SU-DHL-6 (cell line): Measurements from ENCODE around the gene ATG14.
A peak's percentile ranks its signal among the peaks of the same experiment; 100 is the strongest.

Experiments
- H2AFZ ChIP-seq: fragments of 200-600 bp; sonication (generic); 2 replicates; pipeline ENCODE4 v1.6.1; 2014; ENCODE audit warnings: low read depth, mild to moderate bottlenecking, moderate library complexity, mixed read lengths, antibody characterized with exemption, low read length; ENCODE audit not compliant: severe bottlenecking
- H3F3A ChIP-seq: fragments of 200-600 bp; shearing (Covaris generic); 2 replicates; pipeline ENCODE4 v1.6.0; 2016; ENCODE audit warnings: antibody characterized with exemption, mild to moderate bottlenecking; ENCODE audit not compliant: insufficient read depth
- H3K27ac ChIP-seq: fragments of 200-600 bp; sonication (generic); 2 replicates; pipeline ENCODE4 v1.5.1; 2016; ENCODE audit warnings: low read depth, mild to moderate bottlenecking, low read length, moderate library complexity, mixed read lengths
- H3K27me3 ChIP-seq: fragments of 200-600 bp; sonication (generic), shearing (Covaris generic); 2 replicates; pipeline ENCODE4 v1.6.0; 2014; ENCODE audit warnings: mild to moderate bottlenecking, low read length
- H3K36me3 ChIP-seq: fragments of 200-600 bp; sonication (generic); 2 replicates; pipeline ENCODE4 v1.6.1; 2014; ENCODE audit warnings: mild to moderate bottlenecking, low read length, mixed read lengths
- H3K4me2 ChIP-seq: fragments of 300-600, 200-600 bp; shearing (Covaris generic), sonication (generic); 2 replicates; pipeline ENCODE4 v1.6.0; 2014; ENCODE audit warnings: low read length, low read depth, mild to moderate bottlenecking; ENCODE audit not compliant: poor library complexity, severe bottlenecking
- H3K4me3 ChIP-seq: fragments of 200-600 bp; sonication (generic); 2 replicates; pipeline ENCODE4 v1.5.1; 2014; ENCODE audit warnings: antibody characterized with exemption, low read length, mild to moderate bottlenecking, mixed read lengths; ENCODE audit not compliant: insufficient read depth, poor library complexity, severe bottlenecking
- H3K79me2 ChIP-seq: fragments of 200-600 bp; sonication (generic); 2 replicates; pipeline ENCODE4 v1.6.1; 2014; ENCODE audit warnings: mild to moderate bottlenecking, low read length, moderate library complexity; ENCODE audit not compliant: insufficient read depth
- H3K9ac ChIP-seq: fragments of 200-600 bp; sonication (generic); 2 replicates; pipeline ENCODE4 v1.7.0; 2014; ENCODE audit warnings: mild to moderate bottlenecking, low read length
- H3K9me2 ChIP-seq: fragments of 200-600 bp; sonication (generic); replicated peaks from 2 replicates; pipeline ENCODE4 v1.6.1; 2014; ENCODE audit warnings: low read length; ENCODE audit not compliant: insufficient read depth
- H3K9me3 ChIP-seq: fragments of 200-600 bp; sonication (generic); 2 replicates; pipeline ENCODE4 v1.6.1; 2014; ENCODE audit warnings: low read length, mixed read lengths; ENCODE audit not compliant: insufficient read depth
- H4K20me1 ChIP-seq: fragments of 200-600 bp; sonication (generic); 2 replicates; pipeline ENCODE4 v1.6.1; 2014; ENCODE audit warnings: low read depth, mild to moderate bottlenecking, antibody characterized with exemption, low read length, moderate library complexity, mixed read lengths
- CTCF ChIP-seq: fragments of 200-600 bp; sonication (generic); IDR thresholded peaks from one replicate; pipeline ENCODE4 v1.5.1; 2017; ENCODE audit warnings: antibody characterized with exemption, mild to moderate bottlenecking, low read length, moderate library complexity; ENCODE audit not compliant: insufficient read depth, poor library complexity, severe bottlenecking
- EZH2phosphoT487 ChIP-seq: fragments of 200-600 bp; sonication (generic), shearing (Covaris generic); conservative IDR thresholded peaks from 2 replicates; pipeline ENCODE4 v1.6.1; 2018; ENCODE audit warnings: mild to moderate bottlenecking, antibody characterized with exemption, low read length, moderate library complexity, mixed read lengths

ATG14 gene

DNA sequence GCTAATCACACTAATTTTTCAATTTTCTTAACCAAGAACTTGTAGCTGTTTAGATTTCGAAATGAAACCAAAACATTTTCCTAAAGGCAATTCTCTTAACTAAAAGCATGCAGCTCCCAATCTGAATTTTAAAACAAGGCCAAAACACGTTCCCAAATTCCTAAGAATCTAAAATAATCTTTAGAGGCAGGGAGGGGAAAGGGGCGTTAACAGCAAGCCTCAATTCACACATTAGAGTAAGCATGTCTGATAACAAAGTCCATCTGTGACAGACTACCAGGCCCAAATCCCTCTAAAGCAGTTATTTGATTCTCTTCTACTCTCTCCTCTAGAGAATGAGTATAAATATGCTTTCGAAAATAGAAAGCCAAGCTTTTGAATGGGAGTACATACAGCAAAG is 754 bp downstream of the ATG14 start:
- no peaks in the 10 kb centered on the region; the same call in 1 of the 2 replicates for H3K79me2 ChIP-seq
- H3F3A ChIP-seq = no peaks in the 10 kb centered on the region
- peak overlapping the region; percentile 99 for H2AFZ ChIP-seq
- H3K4me3 ChIP-seq = peak overlapping the region; percentile 89
- no peaks in the 10 kb centered on the region for H3K9me3 ChIP-seq
- TF ChIP-seq EZH2phosphoT487 (no peak), CTCF (no peak)
- H4K20me1 ChIP-seq = no peaks in the 10 kb centered on the region
- H3K4me2 ChIP-seq = peak overlapping the region; percentile 76
- no peaks in the 10 kb centered on the region for H3K27me3 ChIP-seq
- no peaks in the 10 kb centered on the region for H3K9me2 ChIP-seq
- H3K9ac ChIP-seq = peak overlapping the region; percentile 71
- H3K36me3 ChIP-seq = no peaks in the 10 kb centered on the region
- no peak overlapping the region for H3K27ac ChIP-seq

DNA sequence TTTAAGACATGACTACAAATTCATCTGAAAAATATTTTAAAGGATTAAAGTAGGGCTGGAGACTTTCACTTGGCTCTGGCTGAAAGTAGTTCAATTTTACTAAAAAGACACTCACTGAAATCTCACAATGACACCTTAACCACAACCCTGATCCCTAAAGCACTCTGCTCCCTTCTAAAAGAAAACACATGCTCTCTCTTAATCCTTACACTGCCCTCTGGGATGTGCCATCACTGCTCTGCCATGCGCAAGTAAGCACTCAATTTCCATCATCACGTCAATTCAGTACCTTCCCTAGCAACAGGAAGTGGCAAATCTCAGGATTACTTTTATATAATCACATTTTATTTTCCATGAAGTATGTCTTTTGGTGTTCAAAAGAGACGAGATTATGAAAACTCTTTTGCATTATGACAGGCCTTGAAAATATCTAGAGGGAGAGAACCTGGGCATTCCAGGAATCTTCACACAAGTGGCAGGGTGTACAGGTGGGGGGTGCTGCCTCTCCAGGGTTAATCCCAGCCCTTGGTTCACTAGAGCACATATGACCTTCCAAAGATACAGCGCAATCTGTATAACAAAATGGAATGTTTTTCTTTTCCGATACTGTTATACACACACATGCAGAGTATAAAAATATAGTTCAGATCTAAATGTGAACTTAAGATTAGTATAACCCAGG is 7.3 kb downstream of the ATG14 start:
- Histone ChIP-seq H2AFZ (no peak overlapping the region), H3K4me3 (no peak overlapping the region), H3K9me2 (no peaks in the 10 kb centered on the region), H3K4me2 (no peak overlapping the region), H3K9ac (no peak overlapping the region), H3F3A (no peaks in the 10 kb centered on the region), H3K27me3 (no peaks in the 10 kb centered on the region), H3K36me3 (no peaks in the 10 kb centered on the region), H3K9me3 (no peaks in the 10 kb centered on the region), H3K27ac (no peak overlapping the region), H3K79me2 (no peaks in the 10 kb centered on the region; the same call in 1 of the 2 replicates), H4K20me1 (no peaks in the 10 kb centered on the region)
- TF ChIP-seq EZH2phosphoT487 = no peak

- H3K79me2 ChIP-seq = no peaks in the 10 kb centered on the region; the same call in 1 of the 2 replicates
- H3K36me3 ChIP-seq = no peaks in the 10 kb centered on the region
- no peak overlapping the region for H2AFZ ChIP-seq
- no peaks in the 10 kb centered on the region for H3F3A ChIP-seq
- H4K20me1 ChIP-seq = no peaks in the 10 kb centered on the region
- H3K4me3 ChIP-seq = no peak overlapping the region
- H3K9ac ChIP-seq = no peak overlapping the region
- no peak overlapping the region for H3K4me2 ChIP-seq
- no peak overlapping the region for H3K27ac ChIP-seq
- H3K9me3 ChIP-seq = no peaks in the 10 kb centered on the region
- H3K9me2 ChIP-seq = no peaks in the 10 kb centered on the region
- no peaks in the 10 kb centered on the region for H3K27me3 ChIP-seq
- TF ChIP-seq CTCF (no peak), EZH2phosphoT487 (no peak)
Observed at GRCh38 chr14:55401751-55402150, 9.9 kb downstream of the ATG14 start.

GRCh38 chr14:55399852-55400251 is 11.8 kb downstream of the ATG14 start:
- no peaks in the 10 kb centered on the region for H3K9me3 ChIP-seq
- H3K9me2 ChIP-seq = no peaks in the 10 kb centered on the region
- H3K4me2 ChIP-seq = no peak overlapping the region
- H3F3A ChIP-seq = no peaks in the 10 kb centered on the region
- H2AFZ ChIP-seq = no peak overlapping the region
- no peaks in the 10 kb centered on the region for H4K20me1 ChIP-seq
- H3K27me3 ChIP-seq = no peaks in the 10 kb centered on the region
- H3K36me3 ChIP-seq = no peaks in the 10 kb centered on the region
- TF ChIP-seq EZH2phosphoT487 (no peak), CTCF (no peak)
- no peak overlapping the region for H3K9ac ChIP-seq
- no peaks in the 10 kb centered on the region; the same call in 1 of the 2 replicates for H3K79me2 ChIP-seq
- H3K4me3 ChIP-seq = no peak overlapping the region
- H3K27ac ChIP-seq = no peak overlapping the region
